Nephron progenitor cell (in vitro differentiated cells): ENCODE measurements around the gene KRT80.

Experiments
- DNase-seq: peaks from one replicate; pipeline ENCODE4 v3.0.0; 2021
- H3K27ac Mint-ChIP-seq: 2 replicates; pipeline ENCODE4 v1.8.0; 2021; ENCODE audit warnings: mild to moderate bottlenecking, moderate library complexity, mixed read lengths
- H3K27me3 Mint-ChIP-seq: 2 replicates; pipeline ENCODE4 v1.8.0; 2021; ENCODE audit warnings: mild to moderate bottlenecking, low read depth, mixed read lengths; ENCODE audit not compliant: poor library complexity
- H3K36me3 Mint-ChIP-seq: 2 replicates; pipeline ENCODE4 v1.8.0; 2021; ENCODE audit warnings: low read depth, mixed read lengths
- H3K4me1 Mint-ChIP-seq: 2 replicates; pipeline ENCODE4 v1.8.0; 2021; ENCODE audit warnings: mixed read lengths
- H3K4me3 Mint-ChIP-seq: 2 replicates; pipeline ENCODE4 v1.8.0; 2021; ENCODE audit warnings: mild to moderate bottlenecking, moderate library complexity, mixed read lengths
- H3K9me3 Mint-ChIP-seq: 2 replicates; pipeline ENCODE4 v1.8.0; 2021; ENCODE audit warnings: mild to moderate bottlenecking, moderate library complexity, mixed read lengths
- TF ChIP-seq, protein P1 (sequence below): fragments of 200-600 bp; sonication (generic); IDR thresholded peaks from 2 replicates; pipeline ENCODE4 v1.5.0; 2021; ENCODE audit warnings: antibody characterized with exemption

The KRT80 gene

DNA sequence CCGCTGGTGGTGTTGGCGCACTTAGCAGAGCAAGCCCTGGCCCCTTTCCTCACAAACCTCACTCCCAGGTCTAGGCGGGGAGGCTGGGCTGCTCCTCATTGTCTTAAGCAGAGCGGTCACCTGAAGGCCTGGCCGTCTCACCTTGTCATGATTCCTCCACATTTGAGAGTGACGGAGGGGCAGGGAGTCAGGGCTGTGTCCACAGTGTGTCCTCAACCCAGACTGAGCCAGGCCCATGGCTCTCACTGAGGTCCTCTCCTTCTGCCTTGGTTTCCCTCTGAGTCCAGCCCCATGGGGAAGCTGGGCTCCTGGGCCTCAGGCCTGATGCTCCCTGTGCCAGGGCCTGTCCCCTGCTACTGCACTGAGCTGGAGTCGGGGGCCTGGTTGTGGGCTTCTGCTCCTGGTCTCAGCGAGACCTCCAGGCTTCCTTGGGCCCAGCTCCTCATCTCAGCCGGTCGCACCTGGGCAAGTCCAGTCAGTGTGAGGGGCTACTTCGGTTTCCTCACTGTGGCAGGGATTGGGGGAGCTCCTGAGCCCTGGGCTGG, 44.9 kb downstream of the KRT80 start:
- TF ChIP-seq, protein P1, sequence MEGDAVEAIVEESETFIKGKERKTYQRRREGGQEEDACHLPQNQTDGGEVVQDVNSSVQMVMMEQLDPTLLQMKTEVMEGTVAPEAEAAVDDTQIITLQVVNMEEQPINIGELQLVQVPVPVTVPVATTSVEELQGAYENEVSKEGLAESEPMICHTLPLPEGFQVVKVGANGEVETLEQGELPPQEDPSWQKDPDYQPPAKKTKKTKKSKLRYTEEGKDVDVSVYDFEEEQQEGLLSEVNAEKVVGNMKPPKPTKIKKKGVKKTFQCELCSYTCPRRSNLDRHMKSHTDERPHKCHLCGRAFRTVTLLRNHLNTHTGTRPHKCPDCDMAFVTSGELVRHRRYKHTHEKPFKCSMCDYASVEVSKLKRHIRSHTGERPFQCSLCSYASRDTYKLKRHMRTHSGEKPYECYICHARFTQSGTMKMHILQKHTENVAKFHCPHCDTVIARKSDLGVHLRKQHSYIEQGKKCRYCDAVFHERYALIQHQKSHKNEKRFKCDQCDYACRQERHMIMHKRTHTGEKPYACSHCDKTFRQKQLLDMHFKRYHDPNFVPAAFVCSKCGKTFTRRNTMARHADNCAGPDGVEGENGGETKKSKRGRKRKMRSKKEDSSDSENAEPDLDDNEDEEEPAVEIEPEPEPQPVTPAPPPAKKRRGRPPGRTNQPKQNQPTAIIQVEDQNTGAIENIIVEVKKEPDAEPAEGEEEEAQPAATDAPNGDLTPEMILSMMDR: no peak
- Mint-ChIP-seq H3K9me3 (no peaks in the 10 kb centered on the region), H3K36me3 (no peaks in the 10 kb centered on the region), H3K27me3 (peaks cover 5% of the 10 kb centered on the region), H3K4me3 (no peak overlapping the region), H3K27ac (no peak overlapping the region), H3K4me1 (peaks cover 25% of the 10 kb centered on the region)
- DNase-seq: no peak

DNA sequence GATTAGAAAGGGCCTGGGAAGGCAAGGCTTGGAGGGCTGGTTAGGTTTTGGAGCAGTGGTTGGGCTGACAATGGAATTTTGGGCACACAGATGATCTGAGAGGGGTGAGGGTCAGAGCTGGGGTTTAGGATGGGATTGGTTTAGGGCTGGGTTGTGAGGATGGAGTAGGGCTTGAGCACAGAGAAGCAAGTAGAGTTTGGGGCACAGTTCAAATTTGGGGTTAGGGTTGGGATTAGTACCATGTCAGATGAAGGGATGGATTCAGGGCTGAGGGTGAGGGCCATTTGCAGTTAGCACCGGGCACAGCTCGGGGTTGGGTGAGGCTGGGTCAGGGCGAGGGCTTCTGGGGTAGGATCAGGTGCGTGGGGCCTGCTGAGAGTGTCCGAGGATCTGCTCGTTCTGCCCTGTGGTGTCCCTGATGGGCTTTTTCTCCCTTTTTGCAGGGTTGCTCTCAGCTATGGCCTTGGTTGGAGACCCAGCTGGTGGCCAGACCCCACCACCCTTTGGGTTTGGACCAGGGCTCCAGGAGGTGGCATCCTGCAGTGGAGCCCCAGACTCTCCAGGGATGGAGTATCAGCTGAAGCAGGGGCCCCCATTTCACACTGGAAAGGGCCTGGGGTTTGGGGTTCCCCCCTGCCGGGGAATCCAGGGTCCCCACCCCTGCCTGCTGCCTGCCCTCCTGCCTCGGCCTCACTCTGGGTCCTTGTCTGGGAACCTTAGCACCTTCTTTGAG, 45.6 kb downstream of the KRT80 start:
- TF ChIP-seq, protein P1: no peak
- DNase-seq: no peak
- Mint-ChIP-seq H3K9me3 (no peaks in the 10 kb centered on the region), H3K4me1 (peaks cover 32% of the 10 kb centered on the region), H3K36me3 (no peaks in the 10 kb centered on the region), H3K27me3 (no peaks in the 10 kb centered on the region), H3K27ac (no peak overlapping the region), H3K4me3 (no peak overlapping the region)

DNA sequence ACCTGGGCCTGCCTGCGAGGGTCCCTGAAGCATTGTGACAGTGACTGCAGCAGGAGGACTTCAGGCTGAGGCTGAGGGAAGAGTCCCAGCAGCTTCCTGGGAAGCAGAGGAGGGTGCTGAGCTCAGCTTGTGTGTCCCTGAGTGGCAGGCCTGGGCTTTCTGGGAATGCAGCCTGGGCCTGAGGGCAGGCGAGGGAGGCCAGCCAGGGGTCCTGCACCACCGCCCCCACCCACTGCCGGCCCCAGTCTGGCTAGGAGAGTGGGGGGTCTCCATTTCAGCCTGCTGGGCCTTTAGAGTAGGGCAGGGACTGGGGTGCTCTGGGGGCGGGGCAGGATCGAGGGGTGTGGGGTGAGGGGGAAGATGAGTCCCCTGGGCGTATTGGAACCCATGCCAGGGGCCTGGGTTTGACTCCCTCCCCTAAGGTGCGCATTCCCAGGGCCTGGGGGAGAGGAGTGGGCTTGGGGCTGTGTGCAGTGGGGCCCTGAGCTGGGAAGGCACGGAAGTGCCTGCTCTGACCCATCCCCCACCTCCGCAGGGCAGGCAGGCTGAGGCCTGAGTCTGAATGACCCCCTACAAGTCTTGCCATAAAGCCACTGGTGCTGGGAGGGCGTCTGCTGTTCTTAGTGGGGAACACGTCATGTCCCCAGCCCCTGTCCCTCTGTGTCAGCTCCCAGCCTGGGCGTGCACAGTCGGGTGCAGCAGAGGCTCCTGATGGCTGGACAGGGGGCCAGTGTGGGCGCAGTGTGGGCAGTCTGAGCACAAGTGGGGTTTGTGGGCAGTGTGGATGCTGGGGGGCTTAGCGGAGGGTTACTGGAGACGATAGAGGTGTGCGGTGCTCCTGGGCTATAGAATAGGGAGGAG, 46.4 kb downstream of the KRT80 start:
- Mint-ChIP-seq H3K4me3 (no peak overlapping the region), H3K27ac (no peak overlapping the region), H3K27me3 (no peaks in the 10 kb centered on the region), H3K36me3 (no peaks in the 10 kb centered on the region), H3K9me3 (no peaks in the 10 kb centered on the region), H3K4me1 (peaks cover 40% of the 10 kb centered on the region)
- no peak for DNase-seq
- TF ChIP-seq, protein P1: no peak

DNA sequence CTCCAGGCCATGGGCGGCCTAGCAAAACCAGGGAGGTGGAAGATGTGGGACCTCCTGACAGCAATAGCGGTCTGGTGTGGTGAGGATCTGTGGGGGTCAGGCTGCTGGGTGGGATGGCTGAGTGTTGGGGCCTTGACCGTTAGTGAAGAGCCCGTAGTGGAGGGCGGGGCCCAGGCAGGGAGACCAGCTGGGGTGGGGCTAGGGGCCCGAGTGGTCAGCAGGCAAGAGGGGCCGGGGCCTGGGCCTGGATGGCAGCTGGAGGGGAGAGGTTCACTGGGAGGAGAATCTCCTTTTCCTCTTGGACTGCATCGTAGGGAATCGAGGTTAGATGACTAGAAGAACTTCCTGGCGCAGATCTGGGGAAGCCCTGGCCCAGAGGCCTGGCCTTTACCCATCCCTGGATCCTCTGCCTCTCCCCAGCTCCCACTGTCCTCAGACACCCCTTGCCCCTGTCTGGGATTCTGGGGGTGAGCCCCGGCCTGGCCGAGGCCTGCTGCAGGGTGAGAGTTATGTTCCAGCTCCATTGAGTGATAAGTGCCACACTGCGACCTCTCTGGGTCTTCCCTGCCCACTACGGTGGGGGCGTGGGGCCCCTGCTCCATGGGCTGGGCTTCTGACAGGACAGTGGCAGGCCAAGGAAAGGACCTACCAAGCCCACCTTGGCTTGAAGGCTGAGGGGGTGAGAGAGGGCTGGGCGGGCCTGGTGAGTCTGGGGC, 47.1 kb downstream of the KRT80 start:
- no peaks in the 10 kb centered on the region for H3K9me3 Mint-ChIP-seq
- H3K4me1 Mint-ChIP-seq: peaks cover 44% of the 10 kb centered on the region
- no peak for DNase-seq
- no peaks in the 10 kb centered on the region for H3K27me3 Mint-ChIP-seq
- no peaks in the 10 kb centered on the region for H3K36me3 Mint-ChIP-seq
- no peak overlapping the region for H3K4me3 Mint-ChIP-seq
- TF ChIP-seq, protein P1: no peak
- no peak overlapping the region for H3K27ac Mint-ChIP-seq

DNA sequence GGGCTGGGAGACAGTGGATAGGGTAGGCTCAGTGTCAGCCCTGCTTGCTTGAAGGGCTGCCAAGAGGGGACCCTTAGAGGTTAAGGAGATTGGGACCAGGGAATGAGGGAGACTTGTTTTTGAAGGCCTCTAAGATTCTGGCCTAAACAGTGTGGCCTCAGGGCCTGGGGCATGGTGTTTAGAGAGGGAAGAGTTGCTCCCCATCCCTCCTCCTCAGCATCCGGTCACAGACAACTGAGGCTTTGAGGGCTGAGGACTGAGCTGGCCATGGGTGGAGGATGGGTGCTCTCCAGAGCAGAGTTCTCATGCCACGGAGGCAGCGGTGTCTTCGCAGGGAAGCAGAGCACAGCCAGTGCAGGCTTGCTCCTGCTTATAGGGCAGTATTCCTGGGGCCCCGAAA, 49.4 kb downstream of the KRT80 start:
- Mint-ChIP-seq H3K4me1 (peaks cover 48% of the 10 kb centered on the region), H3K27me3 (peaks cover 6% of the 10 kb centered on the region), H3K9me3 (no peaks in the 10 kb centered on the region), H3K4me3 (no peak overlapping the region), H3K27ac (no peak overlapping the region), H3K36me3 (no peaks in the 10 kb centered on the region)
- no peak for DNase-seq
- TF ChIP-seq, protein P1: no peak
